Parathyroid adenoma (tissue), 2 donors: Measurements from ENCODE around the gene MAOA.

Experiments used
- H2AFZ ChIP-seq: fragments of 300-600 bp; sonication (generic); one replicate; pipeline ENCODE4 v1.7.0; 2017; ENCODE audit warnings: antibody characterized with exemption, mild to moderate bottlenecking
- H3K27ac ChIP-seq: fragments of 300-600 bp; sonication (generic); one replicate; pipeline ENCODE4 v1.7.0; 2017
- H3K27me3 ChIP-seq: fragments of 300-600 bp; sonication (generic); one replicate; pipeline ENCODE4 v1.7.0; 2017; ENCODE audit warnings: low read length; ENCODE audit not compliant: control insufficient read depth, insufficient read depth
- H3K36me3 ChIP-seq: fragments of 300-600 bp; sonication (generic); one replicate; pipeline ENCODE4 v1.7.0; 2017; ENCODE audit warnings: low read length; ENCODE audit not compliant: control insufficient read depth, insufficient read depth
- H3K4me1 ChIP-seq: fragments of 300-600 bp; sonication (generic); one replicate; pipeline ENCODE4 v1.7.0; 2017; ENCODE audit warnings: control low read depth
- H3K4me2 ChIP-seq: fragments of 300-600 bp; sonication (generic); one replicate; pipeline ENCODE4 v1.7.0; 2017; ENCODE audit warnings: low read length
- H3K4me3 ChIP-seq: fragments of 300-600 bp; sonication (generic); one replicate; pipeline ENCODE4 v1.7.0; 2017; ENCODE audit warnings: low read depth, low read length
- H3K79me2 ChIP-seq: fragments of 300-600 bp; sonication (generic); one replicate; pipeline ENCODE4 v1.7.0; 2017; ENCODE audit warnings: control low read depth
- H3K9ac ChIP-seq: fragments of 300-600 bp; sonication (generic); one replicate; pipeline ENCODE4 v1.7.0; 2017; ENCODE audit warnings: mild to moderate bottlenecking
- H3K9me3 ChIP-seq: fragments of 300-600 bp; sonication (generic); one replicate; pipeline ENCODE4 v1.7.0; 2017; ENCODE audit warnings: low read length; ENCODE audit not compliant: control insufficient read depth
- CTCF ChIP-seq: fragments of 300-600 bp; sonication (generic); IDR thresholded peaks from one replicate; pipeline ENCODE4 v1.7.0; 2017; ENCODE audit warnings: antibody characterized with exemption, mild to moderate bottlenecking
- donor health status: primary hyperparathyroidism.

The MAOA gene

GRCh38 chrX:43679058-43679457 lies 23.0 kb downstream of the MAOA start:
- no peak for TF ChIP-seq CTCF
- no peak overlapping the region for H3K27ac ChIP-seq

GRCh38 chrX:43679778-43680177 lies 23.7 kb downstream of the MAOA start:
- no peak overlapping the region for H3K4me3 ChIP-seq
- H3K27ac ChIP-seq, result no peak overlapping the region
- TF ChIP-seq CTCF, result no peak
- H3K9me3 ChIP-seq, result no peaks in the 10 kb centered on the region
- H2AFZ ChIP-seq, result no peak overlapping the region
- no peaks in the 10 kb centered on the region for H3K36me3 ChIP-seq
- no peaks in the 10 kb centered on the region for H3K79me2 ChIP-seq
- H3K4me1 ChIP-seq, result no peaks in the 10 kb centered on the region
- H3K9ac ChIP-seq, result no peak overlapping the region
- H3K4me2 ChIP-seq, result no peak overlapping the region
- no peaks in the 10 kb centered on the region for H3K27me3 ChIP-seq

More at GRCh38 chrX:43679058-43679457, 23.0 kb downstream of the MAOA start:
- Histone ChIP-seq H3K9ac (no peak overlapping the region), H3K36me3 (no peaks in the 10 kb centered on the region), H3K4me3 (no peak overlapping the region), H3K4me1 (no peaks in the 10 kb centered on the region), H3K79me2 (no peaks in the 10 kb centered on the region), H2AFZ (no peak overlapping the region), H3K27me3 (no peaks in the 10 kb centered on the region), H3K4me2 (no peak overlapping the region), H3K9me3 (no peaks in the 10 kb centered on the region)

DNA sequence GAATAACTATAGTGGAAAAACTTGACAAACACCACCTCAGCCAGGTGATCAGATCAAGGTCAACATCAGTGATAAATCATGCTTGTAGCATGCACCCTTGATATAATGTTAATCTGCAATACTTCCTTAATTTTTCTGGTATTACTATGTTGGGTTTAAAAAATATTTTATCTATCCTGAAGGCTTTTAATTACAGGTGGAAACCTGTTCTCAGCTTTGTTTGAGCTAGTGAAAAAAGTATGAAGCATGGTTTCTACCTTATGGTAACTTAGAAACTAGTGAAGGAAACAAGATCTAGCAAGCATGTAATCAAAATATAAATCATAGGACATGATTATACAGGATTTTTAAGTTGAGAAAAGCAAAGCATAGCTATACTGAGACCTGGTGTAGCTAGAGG lies 26.6 kb downstream of the MAOA start:
- Histone ChIP-seq H3K4me1 (no peaks in the 10 kb centered on the region), H3K4me2 (no peak overlapping the region), H3K79me2 (no peaks in the 10 kb centered on the region), H3K27me3 (no peaks in the 10 kb centered on the region), H3K9ac (no peak overlapping the region), H3K27ac (no peak overlapping the region), H3K36me3 (no peaks in the 10 kb centered on the region), H3K4me3 (no peak overlapping the region), H3K9me3 (no peaks in the 10 kb centered on the region), H2AFZ (no peak overlapping the region)
- TF ChIP-seq CTCF, result no peak

DNA sequence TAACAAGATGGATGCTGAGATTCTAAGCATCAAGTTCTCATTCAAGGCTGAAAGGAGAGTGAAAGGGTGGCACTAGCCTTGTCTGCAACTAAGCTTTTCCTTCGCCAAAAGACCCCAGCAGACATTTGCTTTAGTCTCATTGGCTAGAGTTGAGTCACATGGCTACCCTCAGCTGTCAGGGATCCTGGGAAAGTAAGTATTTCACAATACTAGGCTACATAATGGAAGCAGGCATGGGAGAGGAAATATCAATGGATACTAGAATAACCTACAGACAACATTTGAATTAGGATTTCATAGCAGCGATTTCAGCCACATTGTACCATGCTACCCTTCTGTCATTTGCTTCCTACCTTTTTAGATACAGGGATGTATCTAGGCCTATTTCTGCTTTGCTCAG lies 29.1 kb downstream of the MAOA start:
- Histone ChIP-seq H3K36me3 (no peaks in the 10 kb centered on the region), H2AFZ (no peak overlapping the region), H3K27me3 (no peaks in the 10 kb centered on the region), H3K4me1 (no peaks in the 10 kb centered on the region), H3K9me3 (no peaks in the 10 kb centered on the region), H3K79me2 (no peaks in the 10 kb centered on the region), H3K4me3 (no peak overlapping the region), H3K4me2 (no peak overlapping the region), H3K9ac (no peak overlapping the region), H3K27ac (no peak overlapping the region)
- TF ChIP-seq CTCF, result no peak

- H3K4me1 ChIP-seq, result no peaks in the 10 kb centered on the region
- no peak overlapping the region for H3K27ac ChIP-seq
- H3K36me3 ChIP-seq, result no peaks in the 10 kb centered on the region
- TF ChIP-seq CTCF, result no peak
- no peak overlapping the region for H2AFZ ChIP-seq
- no peaks in the 10 kb centered on the region for H3K27me3 ChIP-seq
- no peaks in the 10 kb centered on the region for H3K79me2 ChIP-seq
- no peak overlapping the region for H3K4me3 ChIP-seq
- no peak overlapping the region for H3K4me2 ChIP-seq
- no peak overlapping the region for H3K9ac ChIP-seq
- no peaks in the 10 kb centered on the region for H3K9me3 ChIP-seq
Observed at GRCh38 chrX:43688586-43688985, 32.5 kb downstream of the MAOA start.
